Breast epithelium (tissue), 3 donors: ENCODE measurements around the gene GTF2H4.
"Not testable (repeated sequence)": the region's sequence is repeated elsewhere in the genome, so short reads cannot be mapped to it uniquely, and the experiment has no call there.

Source experiments
- POLR2AphosphoS5 ChIP-seq, 3 donors: sonication (generic); formaldehyde crosslinking; IDR thresholded peaks; one replicate each; pipeline ENCODE4 v1.6.1; 2017; ENCODE audit warnings: antibody characterized with exemption in 3 of 3
- TF ChIP-seq, protein P1 (sequence below), 3 donors: fragments of 450-650 bp; IDR thresholded peaks; one replicate each; pipeline ENCODE4 v1.5.1; 2016 to 2017; ENCODE audit warnings: antibody characterized with exemption in 3 of 3, mild to moderate bottlenecking in 3 of 3, moderate library complexity in 3 of 3

DNA sequence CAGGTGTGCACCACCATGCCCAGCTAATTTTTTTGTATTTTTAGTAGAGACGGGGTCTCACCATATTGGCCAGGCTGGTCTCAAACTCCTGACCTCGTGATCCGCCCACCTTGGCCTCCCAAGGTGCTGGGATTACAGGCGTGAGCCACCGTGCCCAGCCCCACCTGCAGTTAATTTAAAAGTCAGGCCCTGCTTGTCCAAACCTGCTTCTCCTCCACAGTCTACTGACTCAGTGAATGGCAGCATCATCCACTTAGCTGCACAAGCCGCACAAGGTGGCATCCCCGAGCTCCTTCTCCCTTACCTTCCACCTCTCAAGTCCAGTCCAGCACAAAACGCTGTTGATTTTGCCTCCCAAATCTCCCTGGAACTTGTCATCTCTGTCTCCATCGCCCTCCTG, 5.8 kb upstream of the GTF2H4 start:
- TF ChIP-seq, protein P1, sequence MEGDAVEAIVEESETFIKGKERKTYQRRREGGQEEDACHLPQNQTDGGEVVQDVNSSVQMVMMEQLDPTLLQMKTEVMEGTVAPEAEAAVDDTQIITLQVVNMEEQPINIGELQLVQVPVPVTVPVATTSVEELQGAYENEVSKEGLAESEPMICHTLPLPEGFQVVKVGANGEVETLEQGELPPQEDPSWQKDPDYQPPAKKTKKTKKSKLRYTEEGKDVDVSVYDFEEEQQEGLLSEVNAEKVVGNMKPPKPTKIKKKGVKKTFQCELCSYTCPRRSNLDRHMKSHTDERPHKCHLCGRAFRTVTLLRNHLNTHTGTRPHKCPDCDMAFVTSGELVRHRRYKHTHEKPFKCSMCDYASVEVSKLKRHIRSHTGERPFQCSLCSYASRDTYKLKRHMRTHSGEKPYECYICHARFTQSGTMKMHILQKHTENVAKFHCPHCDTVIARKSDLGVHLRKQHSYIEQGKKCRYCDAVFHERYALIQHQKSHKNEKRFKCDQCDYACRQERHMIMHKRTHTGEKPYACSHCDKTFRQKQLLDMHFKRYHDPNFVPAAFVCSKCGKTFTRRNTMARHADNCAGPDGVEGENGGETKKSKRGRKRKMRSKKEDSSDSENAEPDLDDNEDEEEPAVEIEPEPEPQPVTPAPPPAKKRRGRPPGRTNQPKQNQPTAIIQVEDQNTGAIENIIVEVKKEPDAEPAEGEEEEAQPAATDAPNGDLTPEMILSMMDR (IDR thresholded peaks at IDR 0.05) = not testable (repeated sequence)
- not testable (repeated sequence) for TF ChIP-seq POLR2AphosphoS5 (IDR thresholded peaks at IDR 0.05)
